Measurements from ENCODE around the gene ZNF609. TPM values are rescaled to one million over a fixed set of nuclear protein-coding genes. Genes with fewer than 3 reads are reported as not detected.
A peak's percentile ranks its signal among the peaks of the same experiment; 100 is the strongest.

Gene ZNF609
- 25.9 and 28.6 TPM in 2 replicates for total RNA-seq

GRCh38 chr15:64460206-64460723 lies at the start of gene ZNF609:
Gene ZNF609 (plus strand): TSS chr15:64460578. CDS start chr15:64499420, 38,842 bp downstream.
- peak within 1 kb of the TSS; percentile 92 for H3K4me3 Mint-ChIP-seq
- H3K36me3 Mint-ChIP-seq (ENCODE audit: low read depth) = no peaks in the 10 kb centered on the region
- peak; percentile 89 for DNase-seq
- POLR2A ChIA-PET = interaction anchor here (0.6 to 2.1 kb wide), 7 partner anchors 9 to 175 kb away, joined by 3 to 11 read pairs (median 4); partner anchors contain the start of gene TRIP4
- H3K27me3 Mint-ChIP-seq = no peaks in the 10 kb centered on the region
- peaks cover 67% of the 10 kb centered on the region for H3K4me1 Mint-ChIP-seq
- CTCF ChIA-PET = interaction anchor here (1.3 to 1.4 kb wide), 2 partner anchors 250 to 297 kb away, joined by 3 read pairs; no protein-coding TSS in a partner anchor
- peak within 1 kb of the TSS; percentile 81 for H3K27ac Mint-ChIP-seq
- no peak for TF ChIP-seq CTCF (IDR thresholded peaks at IDR 0.05)
- intact Hi-C loops (cut with micrococcal nuclease) = loop anchor here (1.0 to 10.0 kb wide), 4 partner anchors 47 to 365 kb away; partner anchors contain the start of genes CSNK1G1, PCLAF and PIF1
- H3K9me3 Mint-ChIP-seq = no peaks in the 10 kb centered on the region
- peak; percentile 86 for ATAC-seq (ENCODE audit: low read depth)

- no peak for TF ChIP-seq CTCF (IDR thresholded peaks at IDR 0.05)
- Mint-ChIP-seq H3K27ac (no peak overlapping the region), H3K27me3 (no peaks in the 10 kb centered on the region), H3K4me3 (no peak overlapping the region), H3K4me1 (no peaks in the 10 kb centered on the region), H3K9me3 (no peaks in the 10 kb centered on the region), H3K36me3 (ENCODE audit: low read depth) (peaks cover 73% of the 10 kb centered on the region)
- intact Hi-C loops (cut with micrococcal nuclease) = no loop called here
- ChIA-PET POLR2A (no interaction called here), CTCF (no interaction called here)
- DNase-seq (no peak), ATAC-seq (ENCODE audit: low read depth) (no peak)
Observed at GRCh38 chr15:64412216-64412615, 48.2 kb upstream of the ZNF609 start.

- no peaks in the 10 kb centered on the region for H3K9me3 Mint-ChIP-seq
- no peak for DNase-seq
- peaks cover 66% of the 10 kb centered on the region for H3K36me3 Mint-ChIP-seq (ENCODE audit: low read depth)
- H3K27ac Mint-ChIP-seq = no peak overlapping the region
- H3K4me3 Mint-ChIP-seq = no peak overlapping the region
- no peak for ATAC-seq (ENCODE audit: low read depth)
- H3K4me1 Mint-ChIP-seq = peaks cover 8% of the 10 kb centered on the region
- H3K27me3 Mint-ChIP-seq = no peaks in the 10 kb centered on the region
- POLR2A ChIA-PET = no interaction called here
- intact Hi-C loops (cut with micrococcal nuclease) = no loop called here
- CTCF ChIA-PET = no interaction called here
- no peak for TF ChIP-seq CTCF (IDR thresholded peaks at IDR 0.05)
Observed at GRCh38 chr15:64422697-64423096, 37.7 kb upstream of the ZNF609 start.

GRCh38 chr15:64423970-64424369 lies 36.4 kb upstream of the ZNF609 start:
- ChIA-PET POLR2A (no interaction called here), CTCF (interaction anchor here (2.7 kb wide), 1 partner anchor 304 kb away, joined by 8 read pairs; no protein-coding TSS in a partner anchor)
- intact Hi-C loops (cut with micrococcal nuclease) = no loop called here
- no peak for DNase-seq
- Mint-ChIP-seq H3K9me3 (no peaks in the 10 kb centered on the region), H3K4me3 (no peak overlapping the region), H3K36me3 (ENCODE audit: low read depth) (peaks cover 60% of the 10 kb centered on the region), H3K4me1 (peaks cover 8% of the 10 kb centered on the region), H3K27ac (peak overlapping the region; percentile 35), H3K27me3 (no peaks in the 10 kb centered on the region)
- ATAC-seq (ENCODE audit: low read depth) = no peak
- no peak for TF ChIP-seq CTCF (IDR thresholded peaks at IDR 0.05)

GRCh38 chr15:64425221-64425620 lies 35.2 kb upstream of the ZNF609 start:
- TF ChIP-seq CTCF (IDR thresholded peaks at IDR 0.05) = no peak
- Mint-ChIP-seq H3K4me1 (peaks cover 13% of the 10 kb centered on the region), H3K27me3 (no peaks in the 10 kb centered on the region), H3K27ac (no peak overlapping the region), H3K36me3 (ENCODE audit: low read depth) (peaks cover 64% of the 10 kb centered on the region), H3K4me3 (no peak overlapping the region), H3K9me3 (no peaks in the 10 kb centered on the region)
- DNase-seq = no peak
- ATAC-seq (ENCODE audit: low read depth) = no peak
- POLR2A ChIA-PET = interaction anchor here (0.7 kb wide), 1 partner anchor 240 kb away, joined by 3 read pairs; no protein-coding TSS in a partner anchor
- CTCF ChIA-PET = interaction anchor here (0.5 to 2.7 kb wide), 3 partner anchors 100 to 303 kb away, joined by 3 to 8 read pairs (median 3); no protein-coding TSS in a partner anchor
- intact Hi-C loops (cut with micrococcal nuclease) = no loop called here
